GM12878 (cell line): ENCODE data around the gene UBXN7. TPM values are rescaled to one million over a fixed set of nuclear protein-coding genes. Genes with fewer than 3 reads are reported as not detected.

ENCODE experiments used
- ATAC-seq: fragments of 200-7000 bp; cut with Tn5 transposase; 3 replicates; pipeline ENCODE4 v1.9.1; 2020; ENCODE audit warnings: mild to moderate bottlenecking, moderate library complexity
- BruUV-seq: library from RNA; stranded (reverse); fragments of 400-500 nt; replicated peaks from 2 replicates; lab custom pipeline; 2021; lab: Mats Ljungman, UMichigan
- CTCF ChIA-PET: fragments of 300-600 bp; sonication (Branson Sonifier 250); formaldehyde crosslinking; extraction: SDS; loops from one replicate; lab custom pipeline; 2021; ENCODE audit warnings: inconsistent platforms; lab: Yijun Ruan, JAX
- POLR2A ChIA-PET: fragments of 350-600 bp; formaldehyde crosslinking; extraction: SDS; loops from one replicate; lab custom pipeline; 2021; ENCODE audit warnings: inconsistent platforms; lab: Charles Lee
- RAD21 ChIA-PET: fragments of 300-600 bp; sonication (Branson Sonifier 250); formaldehyde crosslinking; loops from one replicate; lab custom pipeline; 2023; ENCODE audit warnings: antibody characterized with exemption; ENCODE audit not compliant: unreplicated experiment; lab: Charles Lee
- SMC1A ChIA-PET: fragments of 300-600 bp; sonication (Branson Sonifier 250); formaldehyde crosslinking; loops from one replicate; lab custom pipeline; 2023; ENCODE audit not compliant: unreplicated experiment, uncharacterized antibody; lab: Charles Lee
- DNase-seq: peaks from one replicate; pipeline ENCODE4 v3.0.0-alpha.2; 2011; ENCODE audit warnings: low read depth, low spot score
- FAIRE-seq: peaks from 3 replicates; lab custom pipeline; 2011; peaks lifted over from hg19 to GRCh38; lab: Jason Lieb, UNC
- H2AFZ ChIP-seq: 2 replicates; pipeline ENCODE4 v1.6.0; 2011; ENCODE audit warnings: low read depth, low read length, control low read depth; ENCODE audit not compliant: control insufficient read depth
- H3K27ac ChIP-seq: 2 replicates; pipeline ENCODE4 v1.5.1; 2011; ENCODE audit warnings: control low read depth; ENCODE audit not compliant: control insufficient read depth, insufficient read depth
- H3K27me3 ChIP-seq, 2 experiments: replicated peaks in 1 of 2; 2 replicates each; pipeline versions ENCODE4 v1.6.0 to v1.6.1; 2011; ENCODE audit warnings: low read length in 1 of 2; ENCODE audit not compliant: control insufficient read depth in 2 of 2, insufficient read depth in 2 of 2
- H3K36me3 ChIP-seq, 2 experiments: 2 replicates each; pipeline ENCODE4 v1.5.1; 2011; ENCODE audit warnings: low read length in 1 of 2; ENCODE audit not compliant: control insufficient read depth in 2 of 2, insufficient read depth in 2 of 2
- H3K4me1 ChIP-seq: 2 replicates; pipeline ENCODE4 v1.6.1; 2011; ENCODE audit warnings: mild to moderate bottlenecking, low read length, moderate library complexity, mixed read lengths; ENCODE audit not compliant: control insufficient read depth, insufficient read depth
- H3K4me2 ChIP-seq: 2 replicates; pipeline ENCODE4 v1.6.0; 2011; ENCODE audit warnings: control low read depth; ENCODE audit not compliant: control insufficient read depth, insufficient read depth
- H3K4me3 ChIP-seq: fragments of 200-600 bp; sonication (generic); 2 replicates; pipeline ENCODE4 v1.5.1; 2016
- H3K79me2 ChIP-seq: 2 replicates; pipeline ENCODE4 v1.6.0; 2011; ENCODE audit warnings: low read length; ENCODE audit not compliant: control insufficient read depth, insufficient read depth
- H3K9ac ChIP-seq: 2 replicates; pipeline ENCODE4 v1.8.0; 2011; ENCODE audit warnings: low read length, control low read depth, mixed read lengths; ENCODE audit not compliant: control insufficient read depth, insufficient read depth
- H3K9me3 ChIP-seq: replicated peaks from 3 replicates; pipeline ENCODE4 v1.5.1; 2011; ENCODE audit warnings: mild to moderate bottlenecking, low read length; ENCODE audit not compliant: control insufficient read depth, insufficient read depth
- H4K20me1 ChIP-seq: 2 replicates; pipeline ENCODE4 v1.6.0; 2011; ENCODE audit not compliant: control insufficient read depth, insufficient read depth
- CBX3 ChIP-seq: fragments of 200-600 bp; sonication (generic); IDR thresholded peaks from 2 replicates; pipeline ENCODE4 v1.6.1; 2016; ENCODE audit warnings: low read depth, borderline replicate concordance
- CHD1 ChIP-seq: IDR thresholded peaks from 2 replicates; pipeline ENCODE4 v1.6.1; 2012; ENCODE audit warnings: low read depth, low read length, improper control_type of control experiment
- MEF2A ChIP-seq: IDR thresholded peaks from 2 replicates; pipeline ENCODE4 v1.6.1; 2011; ENCODE audit warnings: low read depth, mild to moderate bottlenecking, low read length, moderate library complexity; ENCODE audit not compliant: insufficient read depth
- MTA2 ChIP-seq: fragments of 450-650 bp; IDR thresholded peaks from 2 replicates; pipeline ENCODE4 v1.6.1; 2016; ENCODE audit warnings: low read depth, mild to moderate bottlenecking, moderate library complexity
- NR2C1 ChIP-seq: fragments of 450-650 bp; IDR thresholded peaks from 2 replicates; pipeline ENCODE4 v1.6.1; 2017; ENCODE audit warnings: antibody characterized with exemption, mild to moderate bottlenecking, moderate library complexity
- NR2C2 ChIP-seq: IDR thresholded peaks from 2 replicates; pipeline ENCODE4 v1.6.1; 2011; ENCODE audit warnings: borderline replicate concordance, low read depth; ENCODE audit not compliant: control insufficient read depth, insufficient read length
- POU2F2 ChIP-seq: IDR thresholded peaks from 3 replicates; pipeline ENCODE4 v1.6.1; 2011; ENCODE audit warnings: low read depth, mild to moderate bottlenecking, low read length, borderline replicate concordance
- RFX5 ChIP-seq: IDR thresholded peaks from 2 replicates; pipeline ENCODE4 v1.6.1; 2011; ENCODE audit warnings: low read depth, low read length, improper control_type of control experiment
- SP1 ChIP-seq: IDR thresholded peaks from one replicate; pipeline ENCODE4 v1.6.1; 2011; ENCODE audit warnings: low read depth, low read length
- SREBF1 ChIP-seq: IDR thresholded peaks from 2 replicates; pipeline ENCODE4 v1.6.1; 2012; ENCODE audit warnings: mild to moderate bottlenecking, low read length
- ZSCAN29 ChIP-seq: fragments of 450-650 bp; IDR thresholded peaks from 2 replicates; pipeline ENCODE4 v1.6.1; 2017; ENCODE audit warnings: mild to moderate bottlenecking, moderate library complexity
- WGBS: methylation state at CpG from one replicate; pipeline ENCODE4 v1.1.6; 2016; ENCODE audit warnings: low lambda C conversion rate; ENCODE audit not compliant: insufficient replicate concordance, insufficient coverage; ENCODE audit errors: missing lambda C conversion rate; 5-methylcytosine and 5-hydroxymethylcytosine counted together
- in situ Hi-C: fragments of 300-500 bp; cut with MboI; formaldehyde crosslinking; loops from 9 replicates; pipeline ENCODE4 v1.14.3; 2018; ENCODE audit warnings: mixed read lengths
- intact Hi-C: fragments of 100-400 bp; cut with micrococcal nuclease; formaldehyde crosslinking; loops from one replicate; pipeline ENCODE4 v1.14.2; 2022; ENCODE audit not compliant: unreplicated experiment
- polyA plus RNA-seq, 11 experiments: library from polyadenylated mRNA; depleted of rRNA in 4 of 11; unstranded in 6 of 11; stranded (reverse) in 5 of 11; fragments of >200 nt; fragmentation: Nextera tagmentation in 4 of 11; fragmentation: Illumina TruSeq in 1 of 11; extraction: Ambion mirVana in 4 of 11; extraction: Trizol in 1 of 11; gene quantifications; 1 replicate in 1 of 11; 2 replicates in 10 of 11; pipeline versions ENCODE4 v1.2.1 to v1.2.3, GENCODE V29; 2011 to 2016; ENCODE audit warnings: inconsistent platforms in 2 of 11, missing spikeins in 2 of 11, low read depth in 1 of 11
- total RNA-seq, 4 experiments: library from RNA; depleted of rRNA in 3 of 4; stranded (reverse); fragments of >200 nt in 3 of 4; fragmentation: Illumina TruSeq in 1 of 4; extraction: Trizol in 1 of 4; gene quantifications; 2 replicates each; pipeline versions ENCODE4 v1.2.1 to v1.2.3, GENCODE V29; 2013 to 2021
- TF ChIP-seq, protein P1 (sequence below): IDR thresholded peaks from 2 replicates; pipeline ENCODE4 v1.6.1; 2011; ENCODE audit warnings: mild to moderate bottlenecking, low read depth, low read length, moderate library complexity; ENCODE audit not compliant: insufficient replicate concordance
- TF ChIP-seq, protein P2 (sequence below): fragments of 450-650 bp; formaldehyde crosslinking; IDR thresholded peaks from 2 replicates; pipeline ENCODE4 v1.4.0; 2022; ENCODE audit warnings: mild to moderate bottlenecking, moderate library complexity

UBXN7 gene
- total and polyA plus RNA-seq, 10 of the 15 experiments (the other 5 are each of a cell fraction or from before 2014, with no cell fraction given): 4.8 to 78.4 (median 24.9) TPM

- Histone ChIP-seq H3K4me1 (no peaks in the 10 kb centered on the region), H4K20me1 (no peaks in the 10 kb centered on the region), H3K9me3 (no peaks in the 10 kb centered on the region), H3K36me3 (peaks cover 3 to 36% of the 10 kb centered on the region in 2 experiments), H3K79me2 (peaks cover 2% of the 10 kb centered on the region)
- TSS peak; percentile 33 for BruUV-seq
- CTCF ChIA-PET: interaction anchor here (0.8 to 1.0 kb wide), 2 partner anchors 10 to 14 kb away, joined by 3 to 4 read pairs; no protein-coding TSS in a partner anchor
- RAD21 ChIA-PET: no interaction called here
- SMC1A ChIA-PET: interaction anchor here (1.4 kb wide), 1 partner anchor 13 kb away, joined by 5 read pairs; no protein-coding TSS in a partner anchor
- WGBS: 65% methylated on average over 3 of the region's 3 CpGs
- no peak for ATAC-seq
- in situ Hi-C loops: no loop called here
- TF ChIP-seq CHD1: no peak
- no peak for TF ChIP-seq SREBF1
- TF ChIP-seq ZSCAN29: no peak
- TF ChIP-seq, protein P1, sequence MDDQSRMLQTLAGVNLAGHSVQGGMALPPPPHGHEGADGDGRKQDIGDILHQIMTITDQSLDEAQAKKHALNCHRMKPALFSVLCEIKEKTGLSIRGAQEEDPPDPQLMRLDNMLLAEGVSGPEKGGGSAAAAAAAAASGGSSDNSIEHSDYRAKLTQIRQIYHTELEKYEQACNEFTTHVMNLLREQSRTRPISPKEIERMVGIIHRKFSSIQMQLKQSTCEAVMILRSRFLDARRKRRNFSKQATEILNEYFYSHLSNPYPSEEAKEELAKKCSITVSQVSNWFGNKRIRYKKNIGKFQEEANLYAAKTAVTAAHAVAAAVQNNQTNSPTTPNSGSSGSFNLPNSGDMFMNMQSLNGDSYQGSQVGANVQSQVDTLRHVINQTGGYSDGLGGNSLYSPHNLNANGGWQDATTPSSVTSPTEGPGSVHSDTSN: no peak
- TF ChIP-seq MTA2: no peak
- no peak for TF ChIP-seq RFX5
- no peak for TF ChIP-seq POU2F2
- TF ChIP-seq NR2C2: no peak
- no peak for TF ChIP-seq MEF2A
- TF ChIP-seq NR2C1: no peak
- no peak for TF ChIP-seq CBX3
- TF ChIP-seq, protein P2, sequence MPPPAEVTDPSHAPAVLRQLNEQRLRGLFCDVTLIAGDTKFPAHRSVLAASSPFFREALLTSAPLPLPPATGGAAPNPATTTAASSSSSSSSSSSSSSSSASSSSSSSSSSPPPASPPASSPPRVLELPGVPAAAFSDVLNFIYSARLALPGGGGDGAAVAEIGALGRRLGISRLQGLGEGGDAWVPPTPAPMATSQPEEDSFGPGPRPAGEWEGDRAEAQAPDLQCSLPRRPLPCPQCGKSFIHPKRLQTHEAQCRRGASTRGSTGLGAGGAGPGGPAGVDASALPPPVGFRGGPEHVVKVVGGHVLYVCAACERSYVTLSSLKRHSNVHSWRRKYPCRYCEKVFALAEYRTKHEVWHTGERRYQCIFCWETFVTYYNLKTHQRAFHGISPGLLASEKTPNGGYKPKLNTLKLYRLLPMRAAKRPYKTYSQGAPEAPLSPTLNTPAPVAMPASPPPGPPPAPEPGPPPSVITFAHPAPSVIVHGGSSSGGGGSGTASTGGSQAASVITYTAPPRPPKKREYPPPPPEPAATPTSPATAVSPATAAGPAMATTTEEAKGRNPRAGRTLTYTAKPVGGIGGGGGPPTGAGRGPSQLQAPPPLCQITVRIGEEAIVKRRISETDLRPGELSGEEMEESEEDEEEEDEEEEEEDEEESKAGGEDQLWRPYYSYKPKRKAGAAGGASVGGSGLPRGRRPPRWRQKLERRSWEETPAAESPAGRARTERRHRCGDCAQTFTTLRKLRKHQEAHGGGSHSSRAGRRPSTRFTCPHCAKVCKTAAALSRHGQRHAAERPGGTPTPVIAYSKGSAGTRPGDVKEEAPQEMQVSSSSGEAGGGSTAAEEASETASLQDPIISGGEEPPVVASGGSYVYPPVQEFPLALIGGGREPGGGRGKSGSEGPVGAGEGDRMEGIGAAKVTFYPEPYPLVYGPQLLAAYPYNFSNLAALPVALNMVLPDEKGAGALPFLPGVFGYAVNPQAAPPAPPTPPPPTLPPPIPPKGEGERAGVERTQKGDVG (CRISPR knock-in tag): no peak
- TF ChIP-seq SP1: no peak
- TF ChIP-seq, all 136 proteins: peak for 0
- Histone ChIP-seq H3K27me3 (no peaks in the 10 kb centered on the region), H3K4me2 (no peak overlapping the region), H2AFZ (no peak overlapping the region), H3K27ac (no peak overlapping the region), H3K9ac (no peak overlapping the region), H3K4me3 (no peak overlapping the region)
- FAIRE-seq: no peak
- intact Hi-C loops: no loop called here
- POLR2A ChIA-PET: interaction anchor here (0.5 to 0.8 kb wide), 2 partner anchors 9 to 342 kb away, joined by 3 read pairs; no protein-coding TSS in a partner anchor
- no peak for DNase-seq
Observed at GRCh38 chr3:196397941-196398340, 34.3 kb downstream of the UBXN7 start.
